Daoy (cell line): ENCODE measurements around the gene FMNL2. TPM values are rescaled to one million over a fixed set of nuclear protein-coding genes. Genes with fewer than 3 reads are reported as not detected.
A peak's percentile ranks its signal among the peaks of the same experiment; 100 is the strongest.

Source experiments
- DNase-seq: peaks from one replicate; pipeline ENCODE4 v3.0.0-alpha.2; 2015; ENCODE audit warnings: low read depth
- total RNA-seq: library from RNA; depleted of rRNA; stranded (reverse); fragments of >200 nt; shearing (Covaris generic); gene quantifications from 2 replicates; pipeline ENCODE4 v1.2.3, GENCODE V29; 2014

Gene FMNL2
- total RNA-seq, 1 experiment from 2014 or later = 29.0 TPM

GRCh38 chr2:152339556-152340286 is 4.7 kb downstream of the FMNL2 start:
- DNase-seq = no peak

DNA sequence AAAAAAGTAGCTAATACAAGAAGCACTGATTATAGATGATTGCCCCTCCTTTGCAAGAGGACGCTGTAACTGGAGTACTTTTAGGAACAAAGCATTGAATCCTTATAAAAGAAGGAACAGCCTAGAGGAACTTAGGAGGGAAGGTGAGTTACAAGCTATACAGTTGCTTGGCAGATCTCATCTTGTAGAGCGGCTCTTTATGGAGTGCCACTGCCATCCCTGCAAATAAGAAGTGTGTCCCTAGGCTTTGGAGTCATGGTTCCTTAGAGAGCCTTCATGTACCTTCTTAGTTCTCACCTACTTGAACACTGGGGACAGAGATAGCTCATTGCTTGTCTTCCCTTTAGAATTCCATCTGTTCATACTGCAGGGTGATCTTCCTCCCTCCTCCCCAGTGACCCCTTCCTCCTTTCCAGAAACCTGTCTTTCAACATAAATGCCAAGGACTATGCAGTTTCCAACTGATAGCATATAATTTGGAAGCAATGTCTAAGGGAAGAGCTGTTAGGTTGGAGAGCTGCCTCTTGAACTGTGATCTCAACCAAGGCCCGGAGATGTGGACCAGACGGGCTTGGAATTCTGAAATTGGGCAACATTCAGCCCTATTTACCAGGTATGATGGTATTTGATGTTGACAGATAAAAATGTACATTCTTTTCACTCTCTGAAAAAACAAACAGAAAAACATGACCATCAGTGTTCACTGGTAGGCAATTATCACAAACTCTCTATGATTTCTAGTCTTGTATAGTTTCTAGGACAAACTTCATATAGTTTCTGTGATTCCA is 7.5 kb downstream of the FMNL2 start:
- DNase-seq = no peak

DNA sequence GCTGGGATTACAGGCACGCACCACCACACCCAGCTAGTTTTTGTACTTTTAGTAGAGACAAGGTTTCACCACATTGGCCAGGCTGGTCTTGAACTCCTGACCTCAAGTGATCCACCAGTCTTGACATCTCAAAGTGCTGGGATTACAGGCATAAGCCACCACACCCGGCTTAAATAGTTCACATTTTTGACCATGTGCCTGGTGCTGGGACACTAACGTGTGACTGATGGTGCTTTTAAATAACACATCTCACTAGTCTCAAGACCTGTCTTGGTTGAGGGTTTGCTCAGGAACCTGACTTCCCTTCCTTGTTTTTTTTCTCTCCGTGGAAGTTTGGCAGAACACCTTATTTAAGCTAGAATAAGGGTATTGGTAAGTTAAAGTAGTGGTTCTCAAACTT is 8.5 kb downstream of the FMNL2 start:
- no peak for DNase-seq

- DNase-seq = no peak
These were observed 9.7 kb downstream of the FMNL2 start for GRCh38 chr2:152344579-152345195.

GRCh38 chr2:152347076-152347475 is 12.1 kb downstream of the FMNL2 start:
- DNase-seq = peak; percentile 79

DNA sequence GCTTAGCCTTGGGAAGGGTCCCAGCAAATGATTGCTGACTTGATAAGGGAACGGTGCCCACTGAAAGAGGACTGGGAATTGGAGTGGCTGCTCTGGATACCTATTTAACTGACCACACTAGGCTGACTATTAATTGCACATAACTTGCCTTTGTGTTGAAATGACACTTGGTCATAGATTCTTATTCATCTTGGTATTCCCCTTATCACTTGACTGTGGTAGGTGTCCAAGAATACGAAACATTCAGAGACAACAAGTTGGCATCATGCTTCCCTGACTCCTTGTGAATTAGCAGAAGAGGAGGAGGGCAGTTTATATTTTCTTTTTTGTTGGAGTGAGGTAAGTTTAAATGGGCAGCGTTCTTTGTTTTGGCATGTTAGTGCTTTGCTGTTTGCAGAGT is 13.4 kb downstream of the FMNL2 start:
- peak; percentile 5 for DNase-seq

DNA sequence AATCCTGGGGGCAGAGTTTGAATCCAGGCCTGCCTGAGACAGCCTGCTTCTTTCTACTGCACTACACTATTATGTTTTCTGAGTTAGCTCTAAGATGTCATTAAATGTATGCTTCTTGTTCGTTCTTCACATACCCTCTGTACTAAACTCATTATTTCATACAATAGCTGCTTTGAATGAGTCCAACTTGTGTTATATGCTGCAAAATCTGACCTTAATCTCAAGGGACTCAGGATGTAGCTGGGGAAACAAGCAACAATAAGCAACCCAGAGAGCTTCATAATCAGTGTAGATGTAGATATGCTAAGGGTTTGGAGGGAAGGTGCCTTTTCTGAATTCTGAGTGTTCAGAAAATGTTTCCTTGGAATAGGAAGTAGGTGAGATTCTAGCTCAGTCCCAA is 14.4 kb downstream of the FMNL2 start:
- DNase-seq = no peak

DNA sequence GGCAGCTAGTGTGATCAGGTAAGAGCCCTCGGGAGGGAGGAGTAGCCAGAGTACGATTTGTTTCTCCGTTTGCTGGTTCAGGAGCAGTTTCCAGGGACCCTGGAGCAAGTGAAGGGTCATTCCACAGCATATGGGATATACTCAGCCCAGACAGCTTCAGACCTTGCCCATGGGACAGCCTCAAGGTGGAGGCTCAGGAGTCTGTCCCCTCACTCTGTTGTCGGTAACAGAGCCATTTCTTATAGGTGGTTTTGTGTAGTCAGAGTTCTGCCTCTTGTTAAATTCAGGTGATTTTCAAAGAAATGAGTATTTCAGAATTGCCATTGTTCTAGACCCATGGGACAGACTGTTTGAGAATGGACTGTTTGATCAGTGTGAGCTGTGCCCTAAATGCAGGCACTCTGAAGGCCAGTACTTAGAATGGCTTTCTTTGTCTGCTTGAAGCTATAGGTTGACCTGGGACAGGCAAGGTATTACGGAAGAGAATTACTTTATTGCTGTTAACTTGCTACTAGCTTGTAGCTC is 15.2 kb downstream of the FMNL2 start:
- no peak for DNase-seq

- no peak for DNase-seq
These were observed 17.6 kb downstream of the FMNL2 start for GRCh38 chr2:152352616-152353015.

GRCh38 chr2:152353364-152353763 is 18.4 kb downstream of the FMNL2 start:
- no peak for DNase-seq

GRCh38 chr2:152354069-152354755 is 19.2 kb downstream of the FMNL2 start:
- DNase-seq = no peak

DNA sequence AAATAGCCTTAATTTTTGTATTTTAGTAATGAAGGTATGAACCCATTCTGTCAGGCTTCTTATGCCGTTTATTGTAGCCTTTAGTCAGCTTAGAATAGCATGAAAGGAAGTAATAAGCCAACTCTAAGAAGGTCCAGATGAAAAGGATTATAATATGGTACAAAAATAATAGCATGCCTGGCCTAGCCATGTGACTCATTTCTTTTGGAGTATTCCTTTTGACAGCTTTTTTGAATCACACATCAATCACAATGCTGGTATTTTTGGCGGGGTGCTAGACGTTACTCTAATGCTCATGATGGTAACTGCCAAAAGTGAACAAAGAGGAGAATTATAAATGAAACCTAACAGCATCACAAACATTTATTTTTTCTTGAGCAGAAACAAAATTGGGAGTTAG is 19.9 kb downstream of the FMNL2 start:
- no peak for DNase-seq

DNA sequence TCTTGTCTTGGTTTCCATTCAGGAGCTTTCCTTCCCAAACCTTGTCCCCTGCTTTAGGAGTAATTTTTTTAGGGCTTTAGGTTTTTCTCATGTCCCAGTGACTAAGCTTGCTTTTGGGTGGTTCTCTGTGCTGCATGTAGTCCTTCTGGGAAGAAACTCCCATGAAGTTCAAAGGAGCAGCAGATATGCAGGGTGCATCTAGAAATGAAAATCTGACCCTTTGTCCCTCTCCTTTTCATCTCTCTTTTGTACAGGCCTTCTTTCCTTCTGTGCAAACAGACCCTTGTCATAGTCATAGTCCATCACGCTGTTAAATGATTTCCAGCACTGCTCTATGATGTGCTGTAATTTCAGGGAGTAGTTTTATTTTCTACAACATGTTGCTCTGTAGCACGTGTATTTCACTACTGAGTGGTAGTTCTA is 20.4 kb downstream of the FMNL2 start:
- no peak for DNase-seq

DNA sequence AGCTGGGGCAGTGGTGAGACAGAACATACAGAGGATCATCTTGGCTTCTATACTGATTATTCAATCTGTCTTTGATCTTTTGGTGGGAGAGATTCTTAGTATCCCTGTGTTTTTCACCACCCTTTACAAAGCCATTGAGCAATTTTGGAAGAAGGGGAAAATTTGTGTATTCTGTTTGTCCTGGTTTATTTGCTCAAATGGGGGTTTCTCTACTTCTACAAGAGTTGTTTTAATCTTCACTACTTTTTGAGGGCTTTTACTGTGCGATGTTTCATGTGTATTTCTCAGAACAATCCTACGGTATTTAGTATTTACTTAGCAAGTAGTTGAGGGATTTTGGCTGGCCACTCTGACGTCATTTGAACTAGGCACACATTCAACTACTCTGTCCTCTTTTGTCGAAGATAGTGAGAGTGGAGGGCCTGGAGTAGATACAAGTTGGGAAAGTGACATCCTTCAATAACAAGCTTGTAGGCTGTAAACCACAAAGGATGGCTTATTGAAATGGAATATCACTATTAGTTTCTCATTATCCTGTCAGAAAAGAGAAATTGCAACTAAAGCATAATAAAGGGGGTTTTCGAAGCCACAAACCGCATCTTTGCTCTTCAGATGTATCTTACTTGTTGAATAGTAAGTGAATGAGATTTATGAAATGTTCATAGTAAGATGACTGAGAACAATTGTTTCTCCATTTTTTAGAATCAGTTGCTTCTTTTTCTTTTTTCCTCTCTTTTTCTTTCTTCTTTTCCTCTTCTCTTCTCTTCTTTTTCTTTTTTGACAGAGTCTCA is 24.8 kb downstream of the FMNL2 start:
- no peak for DNase-seq

GRCh38 chr2:152363936-152364335 is 29.0 kb downstream of the FMNL2 start:
- no peak for DNase-seq

DNA sequence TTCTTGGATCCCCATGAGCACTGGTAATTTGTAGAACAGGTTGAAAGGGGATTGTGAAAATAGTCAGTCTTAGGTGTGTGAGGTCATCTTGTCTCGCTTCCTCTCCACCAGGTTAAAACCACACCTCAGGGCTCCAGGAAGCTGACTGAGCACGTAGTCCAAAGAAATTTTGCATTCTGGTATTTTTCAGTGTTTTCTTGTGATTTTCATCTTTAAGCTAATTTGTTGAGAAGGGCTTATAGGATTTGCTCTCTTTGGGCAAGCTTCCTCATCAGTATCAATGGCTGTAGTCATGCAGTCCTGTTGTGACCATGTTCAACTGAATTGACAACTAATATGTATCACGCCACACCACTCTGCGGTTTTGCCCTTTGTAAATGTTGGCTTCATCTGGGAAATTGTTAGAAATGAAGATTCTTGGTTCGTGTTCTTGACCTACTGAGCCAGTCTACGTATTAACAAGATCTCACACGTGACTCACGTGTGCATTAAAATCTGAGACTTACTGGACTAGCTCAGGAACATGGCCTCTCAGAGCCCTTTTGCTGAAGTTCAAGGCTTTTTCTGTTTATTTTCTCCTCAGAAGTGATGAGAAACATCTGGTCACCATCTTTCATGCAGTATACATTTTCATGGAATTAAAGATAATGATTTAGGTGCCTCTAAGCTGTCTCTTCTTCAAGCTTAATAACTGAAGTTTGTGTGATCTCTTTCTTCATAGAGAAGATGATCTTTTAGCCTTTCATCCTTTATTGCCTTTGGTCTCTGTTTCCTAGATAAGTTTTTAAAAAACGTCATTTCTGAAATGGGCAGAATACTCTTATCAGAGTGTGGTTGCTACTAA is 32.8 kb downstream of the FMNL2 start:
- DNase-seq = no peak

GRCh38 chr2:152369176-152369860 is 34.3 kb downstream of the FMNL2 start:
- DNase-seq = peak; percentile 73

DNA sequence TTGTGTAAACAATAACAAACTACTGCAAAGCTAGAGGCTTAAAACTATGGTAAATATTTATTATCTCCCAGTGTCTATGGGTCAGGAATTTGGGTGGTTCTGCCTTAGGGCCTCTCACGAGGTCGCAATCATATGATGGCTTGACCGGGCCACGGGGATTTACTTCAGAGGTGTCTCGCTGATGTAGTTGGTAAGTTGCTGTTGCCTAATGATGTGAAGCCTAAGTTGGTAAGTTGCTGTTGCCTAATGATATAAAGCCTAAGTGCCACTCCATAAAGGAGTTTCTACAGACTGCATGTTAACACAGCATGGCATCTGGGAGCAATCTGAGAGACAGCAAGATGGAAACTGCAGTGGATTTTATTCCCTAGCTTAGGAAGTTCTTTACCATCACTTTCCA is 35.8 kb downstream of the FMNL2 start:
- DNase-seq = no peak

- DNase-seq = no peak
These were observed 37.5 kb downstream of the FMNL2 start for GRCh38 chr2:152372438-152372984.
